Erythroblast (primary cell): ENCODE data around the gene PGBD5.

Experiments used
- DNase-seq, 2 experiments: peaks; one replicate each; lab custom pipeline; 2025; lab: John Stamatoyannopoulos, UW
- GATA1 ChIP-seq: IDR thresholded peaks from 2 replicates; pipeline ENCODE4 v1.6.1; 2011; ENCODE audit warnings: low read depth, mild to moderate bottlenecking, control low read depth, low read length, moderate library complexity
- POLR2A ChIP-seq: IDR thresholded peaks from 2 replicates; pipeline ENCODE4 v1.6.1; 2011; ENCODE audit warnings: mild to moderate bottlenecking, low read length

The PGBD5 gene

DNA sequence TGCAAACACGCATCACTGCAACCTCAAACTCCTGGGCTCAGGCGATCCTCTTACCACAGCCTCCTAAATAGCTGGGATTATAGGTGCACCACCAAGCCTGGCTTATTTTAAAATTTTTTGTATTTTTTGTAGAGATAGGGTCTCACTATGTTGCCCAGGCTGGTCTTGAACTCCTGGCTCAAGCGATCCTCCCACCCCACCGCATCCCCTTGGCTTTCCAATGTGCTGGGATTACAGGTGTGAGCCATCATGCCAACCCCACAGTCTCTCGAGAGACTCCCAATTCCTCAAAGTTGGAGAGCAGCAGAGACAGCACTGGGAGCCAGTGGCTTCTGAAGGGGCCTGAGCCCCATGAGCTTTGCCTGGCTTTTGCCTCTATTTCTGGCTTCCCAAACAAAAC, 42.7 kb downstream of the PGBD5 start:
- TF ChIP-seq POLR2A, result no peak
- no peak for TF ChIP-seq GATA1
- DNase-seq, result no peak

DNA sequence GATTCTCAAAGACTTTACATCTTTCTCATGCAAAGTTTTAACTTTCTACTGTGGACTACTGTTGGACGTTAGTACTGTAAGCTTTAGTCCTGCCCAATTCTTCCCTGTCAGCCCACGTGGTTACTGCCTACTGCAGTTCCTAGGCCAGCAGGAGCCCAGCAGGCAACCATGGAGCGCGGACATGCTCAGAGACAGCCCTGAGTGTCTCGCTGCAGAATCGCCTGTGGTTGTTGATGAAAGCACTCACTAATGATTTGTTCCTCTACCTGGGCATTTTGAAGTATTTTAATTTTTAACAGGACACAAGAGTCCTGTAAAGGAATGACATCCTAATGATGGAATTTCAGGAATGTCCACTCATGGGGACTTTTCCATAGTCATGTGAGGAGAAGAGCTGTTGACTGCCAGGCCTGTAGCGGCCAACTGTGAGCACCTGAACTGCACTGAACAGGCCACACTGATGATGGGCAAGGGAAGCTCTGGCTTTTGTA, 44.1 kb downstream of the PGBD5 start:
- TF ChIP-seq GATA1 (no peak), POLR2A (no peak)
- DNase-seq, result no peak

DNA sequence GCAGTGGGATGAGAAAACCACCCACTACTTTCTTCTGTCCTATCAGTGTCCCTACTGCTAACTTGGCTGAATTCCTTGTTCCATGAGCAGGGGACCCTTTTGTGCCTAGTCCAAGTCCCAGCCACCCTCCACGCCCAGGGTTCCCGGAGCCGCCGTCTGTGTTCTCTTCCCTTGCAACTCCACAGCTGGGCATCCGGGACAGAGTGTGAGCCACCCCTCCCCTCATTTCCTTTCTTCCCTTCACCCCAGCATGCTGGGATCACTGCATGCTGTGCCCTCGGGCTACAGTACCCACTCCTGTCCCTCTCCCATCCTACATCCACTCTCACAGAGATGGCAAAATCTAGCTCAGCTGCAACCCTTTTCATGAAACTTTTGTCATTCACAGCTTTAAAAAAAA, 44.5 kb downstream of the PGBD5 start:
- no peak for TF ChIP-seq POLR2A
- no peak for TF ChIP-seq GATA1
- DNase-seq, result no peak

- no peak for DNase-seq
- TF ChIP-seq GATA1, result no peak
- no peak for TF ChIP-seq POLR2A
These were observed 45.1 kb downstream of the PGBD5 start for GRCh38 chr1:230381049-230381467.

DNA sequence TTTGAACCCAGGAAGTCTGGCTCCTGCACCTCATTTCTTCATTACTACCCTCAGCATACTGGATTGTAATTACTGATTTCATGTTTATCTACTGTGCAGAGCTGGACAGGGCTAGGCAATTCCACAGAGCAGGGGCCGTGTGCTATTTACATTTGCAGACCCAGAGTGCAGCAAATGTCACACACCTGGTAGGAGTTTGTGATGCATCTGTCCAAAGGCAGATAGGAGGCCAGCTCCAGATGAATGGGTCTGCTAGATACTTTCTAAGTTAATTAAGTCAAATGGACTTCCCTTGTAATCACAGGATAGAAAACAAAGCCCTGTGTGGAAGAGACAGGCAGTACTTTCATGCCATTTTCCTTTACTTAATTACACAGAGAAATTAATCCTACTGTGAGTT, 46.2 kb downstream of the PGBD5 start:
- TF ChIP-seq POLR2A (no peak), GATA1 (no peak)

DNA sequence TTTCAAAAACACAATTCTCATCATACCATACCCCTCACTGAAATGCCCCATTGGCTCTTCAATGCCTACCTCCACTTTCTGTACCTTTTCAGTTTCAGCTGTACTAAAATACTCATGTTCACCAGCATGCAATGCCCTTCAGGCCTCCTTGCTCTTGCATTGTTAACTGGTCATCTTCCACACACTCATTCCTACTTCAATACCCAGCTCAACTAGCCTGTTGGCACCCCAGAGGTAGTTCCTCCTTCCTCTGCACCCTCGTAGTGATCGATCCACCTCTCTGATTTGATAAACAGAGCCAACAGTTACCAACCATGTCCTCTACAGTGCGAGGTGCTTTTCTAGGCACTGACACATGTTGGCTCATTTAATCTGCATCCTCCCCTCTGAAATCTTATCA, 46.7 kb downstream of the PGBD5 start:
- TF ChIP-seq GATA1 (no peak), POLR2A (no peak)
- DNase-seq, result no peak

More for the DNA sequence above, 46.2 kb downstream of the PGBD5 start:
- no peak for DNase-seq

- TF ChIP-seq GATA1 (no peak), POLR2A (no peak)
- DNase-seq, result no peak
These were observed 48.3 kb downstream of the PGBD5 start for GRCh38 chr1:230377851-230378250.

GRCh38 chr1:230377324-230377723, 48.8 kb downstream of the PGBD5 start:
- DNase-seq, result no peak
- TF ChIP-seq POLR2A (no peak), GATA1 (no peak)

GRCh38 chr1:230376296-230376695, 49.8 kb downstream of the PGBD5 start:
- no peak for TF ChIP-seq POLR2A
- TF ChIP-seq GATA1, result no peak
- no peak for DNase-seq

DNA sequence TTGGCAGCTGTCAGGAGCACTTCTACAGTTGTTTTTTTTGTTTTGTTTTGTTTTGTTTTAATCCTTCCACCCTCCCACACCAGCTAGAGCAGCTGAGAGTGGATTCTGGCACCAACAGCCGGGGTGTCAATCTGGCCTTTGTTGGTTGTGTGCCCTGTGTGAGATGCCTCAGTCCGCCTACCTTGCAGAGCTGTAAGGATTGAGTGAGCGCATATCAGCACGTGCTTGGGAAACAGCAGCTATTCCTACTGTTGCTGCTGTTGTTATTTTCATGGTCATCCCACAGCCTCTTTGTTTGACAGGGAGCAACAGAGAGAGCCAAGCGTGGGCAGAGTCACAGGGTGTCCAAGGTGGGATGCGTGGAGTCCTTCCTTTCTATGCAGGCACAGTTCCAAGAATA, 50.4 kb downstream of the PGBD5 start:
- no peak for TF ChIP-seq GATA1
- TF ChIP-seq POLR2A, result no peak
- DNase-seq, result no peak

DNA sequence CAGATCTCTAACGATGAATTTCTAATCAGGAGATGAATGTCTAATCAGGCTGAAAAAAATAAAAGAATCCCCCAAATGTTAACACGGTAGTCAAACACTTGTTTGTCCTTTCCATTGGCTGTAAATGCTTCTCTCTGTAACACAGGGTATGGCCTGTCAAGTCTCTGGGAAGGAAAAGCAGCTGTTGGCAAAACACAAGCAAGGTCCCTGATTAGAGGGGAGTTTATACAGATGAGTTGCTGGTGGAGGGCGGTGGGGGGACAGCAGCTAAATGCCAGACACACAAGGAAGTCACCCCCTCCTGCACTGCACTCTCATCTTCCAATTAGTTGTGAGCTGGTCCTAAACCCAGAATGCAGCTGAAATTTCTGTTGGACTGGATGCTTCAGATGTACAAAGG, 51.0 kb downstream of the PGBD5 start:
- DNase-seq, result no peak
- TF ChIP-seq GATA1 (no peak), POLR2A (no peak)

GRCh38 chr1:230371923-230372703, 54.0 kb downstream of the PGBD5 start:
- TF ChIP-seq GATA1, result no peak
- no peak for TF ChIP-seq POLR2A

DNA sequence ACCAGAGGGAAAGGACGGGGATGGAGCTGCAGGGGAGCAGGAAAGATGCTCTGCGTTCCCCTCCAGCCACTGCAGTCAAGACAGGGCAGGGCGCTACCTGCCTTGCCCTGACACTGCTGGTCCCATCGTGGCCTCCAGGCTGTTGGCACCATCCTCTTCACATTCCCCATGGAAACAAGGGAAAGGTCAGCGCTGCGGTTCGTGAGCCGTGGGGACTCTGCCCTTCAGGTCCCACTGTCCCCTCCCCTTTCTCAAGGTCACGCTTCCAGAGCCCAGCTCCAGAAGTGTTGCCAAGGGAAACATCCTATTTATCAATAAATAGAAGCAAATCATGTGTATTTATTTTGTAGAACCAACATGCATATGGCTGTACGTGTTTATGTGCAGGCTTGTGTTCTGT, 56.0 kb downstream of the PGBD5 start:
- DNase-seq, result no peak
- TF ChIP-seq GATA1, result no peak
- no peak for TF ChIP-seq POLR2A

More at GRCh38 chr1:230371923-230372703, 54.0 kb downstream of the PGBD5 start:
- no peak for DNase-seq

GRCh38 chr1:230368871-230369270, 57.3 kb downstream of the PGBD5 start:
- TF ChIP-seq GATA1, result no peak
- no peak for TF ChIP-seq POLR2A
- DNase-seq, result no peak

DNA sequence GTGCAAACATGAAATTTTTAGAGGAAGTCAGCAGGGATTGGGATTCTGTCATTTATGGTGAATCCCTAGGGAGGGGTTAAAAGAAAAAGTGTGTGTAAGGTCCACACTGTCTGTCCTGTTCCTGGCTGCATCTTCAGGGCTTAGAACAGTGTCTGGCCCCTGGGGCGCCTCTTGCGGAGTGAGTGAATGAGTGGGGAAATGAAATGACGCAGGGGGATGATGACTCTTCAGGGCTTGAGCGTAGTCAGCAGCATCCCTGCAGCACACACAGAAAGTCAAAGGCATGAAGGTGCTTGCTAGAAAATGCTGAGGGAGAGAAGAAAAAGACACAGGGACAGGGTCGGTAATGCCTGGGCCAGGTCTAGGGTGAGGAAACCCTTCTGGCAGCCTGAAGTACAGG, 57.8 kb downstream of the PGBD5 start:
- TF ChIP-seq GATA1 (no peak), POLR2A (no peak)
- no peak for DNase-seq
